MM.1S (cell line): ENCODE measurements around the gene LPIN2.

Experiments
- EZH2 ChIP-seq: fragments of 300-600 bp; sonication (generic); optimal IDR thresholded peaks from 2 replicates; pipeline ENCODE3; 2017; ENCODE audit warnings: low read depth, mild to moderate bottlenecking, antibody characterized with exemption, low read length, mixed read lengths
- TF ChIP-seq, protein P1 (sequence below): fragments of 300-600 bp; sonication (generic); IDR thresholded peaks from 2 replicates; pipeline ENCODE4 v1.5.1; 2016; ENCODE audit warnings: antibody characterized with exemption, low read length, mixed read lengths

GRCh38 chr18:3010086-3010485 lies 2.9 kb downstream of the LPIN2 start:
- TF ChIP-seq, protein P1, sequence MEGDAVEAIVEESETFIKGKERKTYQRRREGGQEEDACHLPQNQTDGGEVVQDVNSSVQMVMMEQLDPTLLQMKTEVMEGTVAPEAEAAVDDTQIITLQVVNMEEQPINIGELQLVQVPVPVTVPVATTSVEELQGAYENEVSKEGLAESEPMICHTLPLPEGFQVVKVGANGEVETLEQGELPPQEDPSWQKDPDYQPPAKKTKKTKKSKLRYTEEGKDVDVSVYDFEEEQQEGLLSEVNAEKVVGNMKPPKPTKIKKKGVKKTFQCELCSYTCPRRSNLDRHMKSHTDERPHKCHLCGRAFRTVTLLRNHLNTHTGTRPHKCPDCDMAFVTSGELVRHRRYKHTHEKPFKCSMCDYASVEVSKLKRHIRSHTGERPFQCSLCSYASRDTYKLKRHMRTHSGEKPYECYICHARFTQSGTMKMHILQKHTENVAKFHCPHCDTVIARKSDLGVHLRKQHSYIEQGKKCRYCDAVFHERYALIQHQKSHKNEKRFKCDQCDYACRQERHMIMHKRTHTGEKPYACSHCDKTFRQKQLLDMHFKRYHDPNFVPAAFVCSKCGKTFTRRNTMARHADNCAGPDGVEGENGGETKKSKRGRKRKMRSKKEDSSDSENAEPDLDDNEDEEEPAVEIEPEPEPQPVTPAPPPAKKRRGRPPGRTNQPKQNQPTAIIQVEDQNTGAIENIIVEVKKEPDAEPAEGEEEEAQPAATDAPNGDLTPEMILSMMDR: no peak
- TF ChIP-seq EZH2: no peak
